A673 (cell line): ENCODE results near the gene CLK3. TPM values are rescaled to one million over a fixed set of nuclear protein-coding genes. Genes with fewer than 3 reads are reported as not detected.

Source experiments
- BruUV-seq: library from RNA; stranded (reverse); fragments of 400-500 nt; replicated peaks from 2 replicates; lab custom pipeline; 2021; lab: Mats Ljungman, UMichigan
- CTCF ChIA-PET: fragments of 300-600 bp; sonication (Branson Sonifier 250); formaldehyde crosslinking; loops from one replicate; lab custom pipeline; 2022; ENCODE audit warnings: antibody characterized with exemption; lab: Charles Lee
- POLR2A ChIA-PET: fragments of 300-600 bp; sonication (Branson Sonifier 250); formaldehyde crosslinking; loops from one replicate; lab custom pipeline; 2022; ENCODE audit warnings: antibody characterized with exemption; ENCODE audit not compliant: low non-redundant PET; lab: Charles Lee
- DNase-seq: peaks from one replicate; pipeline ENCODE4 v3.0.0-alpha.2; 2015; ENCODE audit warnings: low spot score
- H3K27ac ChIP-seq: fragments of 200-600 bp; sonication (generic); 2 replicates; pipeline ENCODE4 v1.5.1; 2016; ENCODE audit warnings: mixed run types, low read depth, mild to moderate bottlenecking, mixed read lengths, antibody characterized with exemption, low read length; ENCODE audit not compliant: poor library complexity, severe bottlenecking
- H3K27me3 ChIP-seq: fragments of 200-600 bp; sonication (generic); replicated peaks from 2 replicates; pipeline ENCODE4 v1.6.1; 2017; ENCODE audit warnings: mixed run types, low read depth, mild to moderate bottlenecking, mixed read lengths, antibody characterized with exemption, low read length; ENCODE audit not compliant: insufficient read depth, poor library complexity
- H3K36me3 ChIP-seq: fragments of 200-600 bp; sonication (generic); 2 replicates; pipeline ENCODE4 v1.6.1; 2016; ENCODE audit warnings: mixed run types, mild to moderate bottlenecking, mixed read lengths, antibody characterized with exemption, low read length; ENCODE audit not compliant: insufficient read depth, poor library complexity, severe bottlenecking
- H3K4me1 ChIP-seq: fragments of 200-600 bp; sonication (generic); 2 replicates; pipeline ENCODE4 v1.6.1; 2017; ENCODE audit warnings: mixed run types, mild to moderate bottlenecking, mixed read lengths, antibody characterized with exemption, low read length; ENCODE audit not compliant: insufficient read depth, poor library complexity, severe bottlenecking
- H3K4me3 ChIP-seq: fragments of 200-600 bp; sonication (generic); 2 replicates; pipeline ENCODE4 v1.5.1; 2016; ENCODE audit warnings: low read depth, mixed run types, mild to moderate bottlenecking, mixed read lengths, low read length; ENCODE audit not compliant: poor library complexity, severe bottlenecking
- H3K9me3 ChIP-seq: fragments of 200-600 bp; sonication (generic); 2 replicates; pipeline ENCODE4 v1.6.1; 2016; ENCODE audit warnings: mixed run types, low read depth, mild to moderate bottlenecking, mixed read lengths, antibody characterized with exemption, low read length; ENCODE audit not compliant: poor library complexity, severe bottlenecking
- EZH2 ChIP-seq: fragments of 200-600 bp; sonication (generic); IDR thresholded peaks from 2 replicates; pipeline ENCODE4 v1.6.1; 2017; ENCODE audit warnings: borderline replicate concordance, low read depth, mild to moderate bottlenecking, mixed read lengths, antibody characterized with exemption, low read length; ENCODE audit not compliant: poor library complexity, severe bottlenecking
- intact Hi-C: fragments of 100-400 bp; cut with micrococcal nuclease; formaldehyde crosslinking; loops from one replicate; pipeline ENCODE4 v1.10.0; 2022; ENCODE audit not compliant: unreplicated experiment
- total RNA-seq: library from RNA; stranded (reverse); gene quantifications from 2 replicates; pipeline ENCODE4 v1.2.3, GENCODE V29; 2021
- TF ChIP-seq, protein P1 (sequence below): fragments of 300-800, 200-600 bp; sonication (generic); conservative IDR thresholded peaks from 2 replicates; pipeline ENCODE4 v1.5.1; 2017; ENCODE audit warnings: low read depth, mild to moderate bottlenecking, antibody characterized with exemption, low read length, moderate library complexity, mixed read lengths

CLK3 gene
- total RNA-seq, 1 experiment from 2014 or later: 66.8 TPM

DNA sequence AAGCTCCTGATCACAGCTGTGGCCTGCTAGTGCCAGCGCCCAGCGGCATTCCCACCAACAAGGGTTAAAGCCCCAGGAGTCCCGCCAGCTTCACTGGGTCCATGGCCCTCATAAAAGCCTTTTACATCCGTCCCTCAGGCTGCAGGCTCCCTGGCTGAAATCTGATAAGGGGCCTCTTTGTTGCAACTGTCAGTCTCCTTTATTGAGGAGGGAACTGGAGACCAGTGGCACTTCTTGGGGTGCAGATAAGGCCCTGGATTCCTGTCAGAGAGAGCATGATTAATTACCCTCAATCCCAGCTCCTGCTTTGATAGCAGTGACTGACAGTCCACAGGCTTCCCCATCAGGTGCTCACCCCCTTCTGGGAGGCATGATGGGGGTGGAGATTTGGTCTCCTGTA lies 30.9 kb upstream of the CLK3 start:
- peaks cover 10% of the 10 kb centered on the region for H3K4me1 ChIP-seq
- POLR2A ChIA-PET: no interaction called here
- H3K27me3 ChIP-seq: no peaks in the 10 kb centered on the region
- CTCF ChIA-PET: no interaction called here
- no peak overlapping the region for H3K4me3 ChIP-seq
- no peak for DNase-seq
- no peaks in the 10 kb centered on the region for H3K36me3 ChIP-seq
- no peak overlapping the region for H3K27ac ChIP-seq
- intact Hi-C loops: no loop called here
- BruUV-seq: no TSS peak
- no peak for TF ChIP-seq EZH2
- TF ChIP-seq, protein P1, sequence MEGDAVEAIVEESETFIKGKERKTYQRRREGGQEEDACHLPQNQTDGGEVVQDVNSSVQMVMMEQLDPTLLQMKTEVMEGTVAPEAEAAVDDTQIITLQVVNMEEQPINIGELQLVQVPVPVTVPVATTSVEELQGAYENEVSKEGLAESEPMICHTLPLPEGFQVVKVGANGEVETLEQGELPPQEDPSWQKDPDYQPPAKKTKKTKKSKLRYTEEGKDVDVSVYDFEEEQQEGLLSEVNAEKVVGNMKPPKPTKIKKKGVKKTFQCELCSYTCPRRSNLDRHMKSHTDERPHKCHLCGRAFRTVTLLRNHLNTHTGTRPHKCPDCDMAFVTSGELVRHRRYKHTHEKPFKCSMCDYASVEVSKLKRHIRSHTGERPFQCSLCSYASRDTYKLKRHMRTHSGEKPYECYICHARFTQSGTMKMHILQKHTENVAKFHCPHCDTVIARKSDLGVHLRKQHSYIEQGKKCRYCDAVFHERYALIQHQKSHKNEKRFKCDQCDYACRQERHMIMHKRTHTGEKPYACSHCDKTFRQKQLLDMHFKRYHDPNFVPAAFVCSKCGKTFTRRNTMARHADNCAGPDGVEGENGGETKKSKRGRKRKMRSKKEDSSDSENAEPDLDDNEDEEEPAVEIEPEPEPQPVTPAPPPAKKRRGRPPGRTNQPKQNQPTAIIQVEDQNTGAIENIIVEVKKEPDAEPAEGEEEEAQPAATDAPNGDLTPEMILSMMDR: no peak
- no peaks in the 10 kb centered on the region for H3K9me3 ChIP-seq

DNA sequence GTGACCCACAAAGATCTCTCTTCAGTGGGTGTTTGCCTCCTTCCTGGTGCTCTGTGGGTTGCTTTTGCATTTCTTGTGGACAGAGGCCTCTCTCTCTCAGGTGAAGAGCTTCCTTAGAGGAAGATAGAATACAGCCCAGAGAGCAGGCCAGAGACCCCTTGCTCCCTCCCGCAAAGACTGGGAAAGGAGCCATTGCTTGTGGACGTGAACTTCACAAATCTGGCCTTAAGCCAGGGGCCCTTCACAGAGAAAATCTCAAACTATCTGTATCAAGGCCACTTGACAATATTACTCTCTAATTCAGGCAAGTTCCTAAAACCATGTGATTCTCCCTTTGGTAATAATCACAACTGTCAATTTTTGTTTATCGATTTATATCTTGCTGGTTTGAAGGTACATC lies 30.4 kb upstream of the CLK3 start:
- ChIA-PET CTCF (no interaction called here), POLR2A (no interaction called here)
- H3K9me3 ChIP-seq: no peaks in the 10 kb centered on the region
- H3K36me3 ChIP-seq: no peaks in the 10 kb centered on the region
- no peak overlapping the region for H3K27ac ChIP-seq
- intact Hi-C loops: no loop called here
- DNase-seq: no peak
- no peak overlapping the region for H3K4me3 ChIP-seq
- no TSS peak for BruUV-seq
- TF ChIP-seq EZH2: no peak
- TF ChIP-seq, protein P1: no peak
- no peaks in the 10 kb centered on the region for H3K27me3 ChIP-seq
- H3K4me1 ChIP-seq: peaks cover 10% of the 10 kb centered on the region

DNA sequence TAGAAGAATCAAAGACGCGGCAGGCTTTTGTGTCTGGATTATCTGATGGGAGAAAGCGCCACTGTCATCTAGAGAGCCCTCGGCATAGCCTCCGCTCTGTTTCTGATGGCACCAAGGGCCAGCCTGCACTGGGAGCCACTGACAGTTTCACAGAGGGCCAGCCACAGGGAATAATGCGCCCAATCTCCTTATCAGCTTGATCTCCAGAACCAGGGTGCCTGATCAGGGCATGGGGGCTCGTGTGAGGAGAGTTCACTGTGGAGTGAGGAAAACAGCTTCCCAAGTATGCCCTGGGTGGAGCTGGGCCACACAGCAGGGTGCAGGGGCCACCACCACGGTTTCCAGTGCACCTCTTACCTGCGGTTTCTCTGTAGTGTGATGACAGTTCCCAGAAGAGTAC lies 29.8 kb upstream of the CLK3 start:
- intact Hi-C loops: no loop called here
- H3K27ac ChIP-seq: no peak overlapping the region
- ChIA-PET CTCF (no interaction called here), POLR2A (no interaction called here)
- H3K9me3 ChIP-seq: no peaks in the 10 kb centered on the region
- H3K36me3 ChIP-seq: no peaks in the 10 kb centered on the region
- H3K4me1 ChIP-seq: peaks cover 10% of the 10 kb centered on the region
- BruUV-seq: no TSS peak
- no peak for DNase-seq
- no peaks in the 10 kb centered on the region for H3K27me3 ChIP-seq
- TF ChIP-seq, protein P1: no peak
- no peak for TF ChIP-seq EZH2
- no peak overlapping the region for H3K4me3 ChIP-seq
